NAMALWA (cell line): ENCODE data around the gene CEP131.
"Not testable (repeated sequence)": the region's sequence is repeated elsewhere in the genome, so short reads cannot be mapped to it uniquely, and the experiment has no call there.

Experiments
- DNase-seq: peaks from one replicate; pipeline ENCODE4 v3.0.0-alpha.2; 2015; ENCODE audit warnings: low spot score

The CEP131 gene

GRCh38 chr17:81165246-81166032 is 57.3 kb downstream of the CEP131 start, which contains the start of gene PVALEF:
TSS of gene PVALEF (plus strand) at chr17:81165507. CDS start at chr17:81181227, 15,720 bp downstream.
- DNase-seq = no peak

DNA sequence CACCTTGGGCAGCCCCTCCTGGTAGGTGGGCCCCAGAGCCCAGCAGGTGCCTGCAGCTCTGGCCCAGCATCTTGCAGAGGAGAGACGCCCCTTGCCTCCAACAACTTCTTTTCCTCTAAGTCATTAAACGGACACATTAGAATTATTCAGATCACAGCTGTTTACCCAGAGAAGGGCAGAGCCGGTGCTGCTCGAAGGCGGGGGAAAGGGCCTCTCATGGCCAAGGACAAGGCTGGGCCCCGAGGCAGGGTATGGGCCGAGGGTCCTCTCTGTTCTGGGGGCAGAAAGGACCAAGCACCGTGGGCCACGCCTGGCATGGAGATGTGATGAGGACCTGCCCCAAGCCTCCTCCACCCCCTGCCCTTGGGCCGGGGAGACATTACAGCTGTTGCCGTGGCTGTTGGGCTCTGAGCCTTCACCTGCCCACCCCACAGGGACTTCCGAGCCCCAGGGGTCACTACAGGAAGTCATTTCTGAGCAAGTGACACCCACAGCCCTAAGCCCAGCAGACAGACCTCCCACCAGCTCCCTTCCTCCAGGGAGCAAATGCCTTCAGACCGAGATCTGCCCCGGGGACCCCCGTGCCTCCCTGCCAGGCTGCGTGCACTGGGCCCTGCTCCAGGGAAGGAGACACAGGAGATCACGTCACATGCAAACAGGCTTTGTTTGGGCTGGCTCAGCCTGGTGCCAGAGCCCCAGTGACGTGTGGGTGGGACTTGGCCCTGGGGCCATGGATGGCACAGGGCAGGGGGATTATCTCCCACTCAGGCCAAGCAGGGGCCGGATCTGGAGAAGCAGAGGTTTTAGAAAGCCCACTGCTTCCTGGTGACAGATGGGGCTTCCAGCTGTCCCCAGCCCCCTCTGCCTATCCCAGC is 58.2 kb downstream of the CEP131 start:
- no peak for DNase-seq

- no peak for DNase-seq
These were observed 58.9 kb downstream of the CEP131 start for GRCh38 chr17:81163703-81164370.

- DNase-seq = no peak
These were observed 59.6 kb downstream of the CEP131 start for GRCh38 chr17:81163051-81163695.

DNA sequence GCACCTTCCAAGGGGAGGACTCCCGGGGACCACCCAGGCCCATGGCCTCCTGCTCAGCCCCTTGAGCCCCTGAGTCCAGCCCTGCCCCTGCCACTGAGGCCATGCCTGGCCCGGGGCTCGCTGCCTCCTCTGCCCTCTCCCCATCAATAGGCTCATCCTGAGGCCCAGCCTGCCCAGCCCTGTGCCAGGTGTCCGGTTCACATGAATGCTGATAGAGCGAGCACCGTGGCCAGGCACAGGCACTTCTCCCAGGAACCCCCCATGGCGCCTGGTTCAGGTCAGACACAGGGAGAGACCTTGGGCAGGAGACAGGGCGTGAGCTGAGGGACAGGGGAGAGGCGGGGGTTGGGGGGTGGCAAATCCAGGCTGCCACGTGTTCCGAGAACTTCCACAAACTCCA is 60.3 kb downstream of the CEP131 start:
- no peak for DNase-seq

DNA sequence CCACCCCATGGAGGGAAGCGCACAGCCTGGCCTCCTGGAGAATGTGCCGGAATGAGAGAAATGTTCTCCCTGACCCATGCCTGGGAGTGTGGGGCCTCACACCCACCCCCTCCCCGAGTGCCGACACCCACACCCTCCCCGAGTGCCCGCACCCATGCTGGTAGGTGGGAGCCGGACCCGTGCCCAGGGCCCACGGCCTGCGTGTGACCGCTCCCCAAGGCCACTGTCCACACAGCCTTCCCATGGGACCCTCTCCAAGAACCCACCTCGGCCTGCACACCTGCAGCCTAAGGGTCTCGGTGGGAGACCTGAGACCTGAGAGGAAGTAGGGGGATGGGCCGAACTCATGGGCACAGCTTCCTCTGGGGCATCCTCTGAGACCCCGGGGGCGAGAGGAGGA is 60.8 kb downstream of the CEP131 start:
- no peak for DNase-seq

DNA sequence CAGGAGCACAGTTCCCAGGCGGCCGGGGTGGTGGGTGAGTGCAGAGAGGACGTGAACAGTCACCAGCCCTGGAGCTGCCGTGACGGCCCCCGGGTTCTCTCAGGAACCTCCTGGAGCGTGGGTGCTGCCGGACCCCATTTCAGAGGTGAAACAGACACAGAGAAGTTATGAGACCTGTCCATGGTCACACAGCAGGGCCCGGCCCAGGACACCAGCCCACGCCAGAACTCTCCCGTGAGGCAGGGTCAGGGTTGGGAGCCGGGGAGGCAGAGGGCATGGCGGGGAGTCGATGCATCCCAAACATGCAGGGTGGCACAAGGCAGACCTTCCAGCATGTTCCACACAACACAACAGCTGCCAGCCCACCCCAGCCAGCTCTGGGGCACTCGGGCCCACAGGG is 61.2 kb downstream of the CEP131 start:
- DNase-seq = no peak

- DNase-seq = no peak
These were observed 61.9 kb downstream of the CEP131 start for GRCh38 chr17:81160747-81161453.

DNA sequence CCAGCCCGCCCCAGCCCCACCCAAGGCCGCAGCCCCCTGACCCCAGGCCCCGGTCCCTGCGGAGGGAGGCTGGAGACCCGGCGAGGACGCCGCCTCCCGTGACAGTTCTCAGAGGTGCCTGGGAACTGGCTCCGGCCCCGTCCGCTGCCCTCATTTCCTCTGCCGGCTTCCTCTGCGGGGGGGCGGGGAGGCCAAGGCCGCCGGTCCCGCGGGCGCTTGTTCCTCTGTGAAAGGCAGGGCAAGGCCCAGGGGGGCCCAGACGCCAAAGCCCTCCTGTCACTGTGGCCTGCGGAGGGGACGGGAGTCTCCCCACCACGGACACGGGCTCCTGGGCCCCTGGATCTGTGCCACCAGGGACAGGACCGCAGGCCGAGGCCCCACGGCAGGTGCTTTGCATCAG is 62.5 kb downstream of the CEP131 start:
- DNase-seq = no peak

DNA sequence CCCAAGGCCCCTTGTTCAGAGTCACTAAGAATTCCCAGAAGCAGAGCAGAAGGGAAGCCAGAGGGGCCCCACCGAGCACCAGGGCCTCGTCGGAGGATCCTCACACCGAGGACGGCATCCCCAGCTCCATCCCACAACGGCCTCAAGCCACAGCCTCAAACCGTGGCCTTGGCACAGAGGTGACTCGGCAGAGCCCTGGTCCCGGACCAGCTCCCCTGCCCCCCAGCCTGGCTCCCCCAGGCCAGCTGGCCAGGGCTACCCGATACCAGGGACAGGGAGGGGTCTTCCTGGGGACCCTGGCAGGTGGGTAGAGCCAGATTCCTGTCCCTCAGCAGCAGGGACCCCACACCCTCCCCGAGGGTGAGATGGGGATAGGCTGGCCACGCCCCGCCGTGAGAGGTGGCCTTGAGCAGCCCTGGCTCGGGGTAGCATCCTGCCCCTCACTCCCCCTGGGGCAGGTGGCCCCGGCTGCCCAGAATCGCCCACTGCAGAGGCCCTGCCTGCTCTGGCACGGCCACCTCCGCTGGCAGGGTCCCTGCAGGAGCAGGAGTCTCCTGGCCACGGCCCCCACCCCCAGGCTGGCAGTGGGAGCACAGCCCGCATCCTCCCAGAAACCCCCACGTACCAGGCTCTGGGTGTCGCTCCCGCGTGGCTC is 63.0 kb downstream of the CEP131 start:
- no peak for DNase-seq

DNA sequence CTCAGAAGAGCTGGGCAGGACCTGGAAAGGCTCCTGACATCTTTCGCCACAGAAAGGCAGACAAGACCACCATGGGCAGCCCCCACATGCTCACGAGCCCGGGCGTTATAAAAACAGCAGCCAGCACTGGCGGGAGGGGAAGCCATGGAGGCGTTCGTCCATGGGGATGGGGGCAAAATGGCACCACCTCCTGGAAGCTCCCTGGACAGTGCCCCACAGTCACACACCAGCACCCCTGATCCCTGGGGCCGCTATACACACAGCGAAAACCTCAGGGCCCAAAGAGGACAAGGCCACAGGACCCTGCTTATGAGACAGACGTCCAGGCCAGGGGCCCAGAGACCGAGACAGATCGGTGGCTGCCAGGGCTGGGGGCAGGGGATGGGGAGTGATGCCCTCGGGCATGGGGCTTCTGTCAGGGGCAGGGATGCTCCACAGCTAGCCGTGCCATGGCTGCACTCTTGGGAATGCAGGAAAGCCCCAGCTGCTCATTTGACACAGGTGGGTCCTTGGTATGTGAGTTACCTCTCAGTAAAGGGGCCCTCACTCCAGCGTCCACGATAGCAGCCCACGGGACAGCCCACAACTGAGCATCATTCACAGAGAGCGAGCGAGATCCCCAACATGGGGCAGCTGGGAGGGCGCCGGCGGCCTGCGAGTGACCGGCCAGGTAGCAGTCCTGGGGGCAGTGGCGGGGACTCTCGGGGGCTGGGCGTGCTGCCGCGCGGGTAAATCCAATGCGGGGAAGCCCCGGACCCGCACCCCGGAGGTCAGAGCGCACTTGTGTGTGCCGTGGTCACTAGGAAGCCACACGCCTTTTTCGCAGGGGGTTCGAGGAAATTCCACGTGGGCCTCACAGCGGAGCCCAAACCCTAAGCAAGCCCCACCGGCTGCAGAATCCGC is 63.8 kb downstream of the CEP131 start:
- DNase-seq = no peak

DNA sequence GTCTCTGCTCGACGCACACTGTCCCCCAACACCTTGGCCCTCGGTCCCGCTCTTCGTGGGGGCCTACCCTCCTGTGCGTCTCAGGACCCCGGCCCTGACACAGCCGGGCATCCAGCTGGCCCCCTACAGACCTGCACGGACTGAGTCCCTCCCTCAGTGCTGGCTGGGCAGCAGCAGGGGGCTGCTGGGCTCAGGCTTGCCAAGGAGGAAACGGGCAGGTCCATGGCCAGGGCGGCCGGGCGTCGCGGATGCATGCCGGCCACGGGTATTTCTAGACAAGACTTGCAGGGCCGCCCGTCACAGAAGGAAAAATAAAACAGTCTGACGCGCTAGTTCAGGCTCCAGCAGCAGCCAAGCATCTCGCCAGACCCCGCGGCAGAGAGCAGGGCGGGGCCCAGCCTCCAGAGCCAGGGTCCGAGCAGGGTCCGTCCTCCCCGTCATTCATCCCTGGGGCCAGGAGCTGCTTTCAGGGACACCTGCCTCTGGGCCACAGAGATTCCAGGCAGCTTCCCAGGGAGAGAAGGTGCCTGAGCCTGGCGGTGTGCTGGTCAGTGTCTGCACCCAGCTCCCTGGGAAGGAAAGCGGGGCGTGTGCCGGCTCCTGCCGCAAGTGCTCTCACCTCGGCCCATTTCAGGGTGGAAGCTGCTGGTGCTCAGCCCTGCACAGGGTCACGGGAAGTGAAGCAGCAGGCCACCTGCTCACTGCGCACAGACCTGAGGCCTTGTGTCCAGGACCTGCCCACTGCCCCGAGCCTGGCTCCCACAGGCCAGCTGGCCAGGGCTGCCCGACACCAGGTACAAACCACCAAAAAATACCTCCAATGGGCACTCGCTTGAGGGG is 64.7 kb downstream of the CEP131 start:
- DNase-seq = no peak

GRCh38 chr17:81156866-81157805 is 65.6 kb downstream of the CEP131 start:
- DNase-seq = no peak

DNA sequence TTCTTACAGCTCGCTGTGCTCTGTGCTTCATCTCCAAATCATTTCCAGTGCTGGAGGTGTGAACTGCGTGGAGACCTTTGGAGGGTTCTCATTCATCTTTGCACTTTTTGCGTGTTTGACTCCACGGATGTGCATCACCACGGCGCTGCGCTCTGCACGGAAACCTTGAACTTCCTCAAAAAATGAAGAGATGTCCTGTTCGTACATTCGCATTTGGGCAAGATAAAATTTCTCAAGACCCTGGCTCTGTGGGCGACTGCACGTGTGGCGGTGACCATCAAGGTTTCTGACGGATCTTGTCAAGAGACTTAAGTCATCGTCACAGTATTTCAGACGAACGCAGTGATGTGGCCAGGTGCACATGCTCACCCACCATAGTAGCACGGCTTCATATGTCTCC is 67.8 kb downstream of the CEP131 start:
- DNase-seq = no peak

DNA sequence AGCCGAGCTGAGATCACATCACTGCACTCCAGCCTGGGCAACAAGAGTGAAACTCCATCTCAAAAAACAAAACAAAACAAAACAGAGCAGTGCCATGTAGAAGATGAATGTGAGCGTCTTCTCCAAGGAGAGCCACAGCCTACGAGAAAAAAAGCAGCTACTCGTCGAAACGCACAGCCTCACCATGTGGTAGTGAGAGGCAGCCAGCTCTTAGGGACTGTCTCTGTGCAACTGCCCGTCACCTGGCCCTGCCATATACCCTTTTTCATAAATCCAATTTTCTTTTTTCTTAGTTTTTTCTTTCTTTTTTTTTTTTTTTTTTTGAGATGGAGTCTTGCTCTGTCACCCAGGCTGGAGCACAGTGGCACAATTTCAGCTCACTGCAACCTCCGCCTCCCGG is 68.7 kb downstream of the CEP131 start:
- not testable (repeated sequence) for DNase-seq

DNA sequence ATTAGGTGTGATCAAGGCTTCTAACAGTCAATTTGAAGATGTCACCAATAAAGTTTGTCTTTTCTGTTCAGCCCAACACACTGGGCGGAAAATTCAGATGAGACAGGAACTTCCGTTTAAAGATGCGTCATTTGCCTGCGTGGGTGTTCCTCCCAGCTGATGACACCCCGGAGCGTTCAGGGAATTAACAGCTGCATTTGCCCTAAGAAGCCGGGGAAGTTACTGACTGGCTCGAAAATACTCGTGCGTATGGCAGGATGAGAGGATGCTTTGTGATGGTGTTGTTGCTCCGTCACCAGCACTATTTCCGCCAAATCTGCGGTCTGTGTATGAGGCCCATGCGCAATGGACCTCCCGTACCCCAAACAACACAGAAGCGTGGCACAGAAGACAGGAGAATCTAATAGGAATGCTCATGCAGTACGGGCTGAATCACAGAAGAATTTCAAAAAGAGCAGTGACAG is 69.4 kb downstream of the CEP131 start:
- DNase-seq = no peak

- DNase-seq = no peak
These were observed 70.4 kb downstream of the CEP131 start for GRCh38 chr17:81152288-81152828.
